Fibroblast of mammary gland (primary cell): Measurements from ENCODE around the gene THSD7B.
A peak's percentile ranks its signal among the peaks of the same experiment; 100 is the strongest.

Source experiments
- DNase-seq: peaks from one replicate; pipeline ENCODE4 v3.0.0-alpha.2; 2010; ENCODE audit warnings: low read depth
- H3K4me3 ChIP-seq: 2 replicates; pipeline ENCODE4 v1.5.1; 2011; ENCODE audit warnings: low read depth, mild to moderate bottlenecking, low read length, moderate library complexity; ENCODE audit not compliant: control insufficient read depth
- CTCF ChIP-seq: conservative IDR thresholded peaks from 2 replicates; pipeline ENCODE4 v1.5.1; 2011; ENCODE audit warnings: low read depth, low read length, inconsistent platforms; ENCODE audit not compliant: control insufficient read depth, insufficient read depth

Gene THSD7B

GRCh38 chr2:137115081-137115794, 349.9 kb downstream of the THSD7B start:
- DNase-seq = no peak
- no peak for TF ChIP-seq CTCF
- H3K4me3 ChIP-seq = no peak overlapping the region

GRCh38 chr2:137115795-137116089, 350.4 kb downstream of the THSD7B start:
- H3K4me3 ChIP-seq = no peak overlapping the region
- DNase-seq = no peak
- no peak for TF ChIP-seq CTCF

GRCh38 chr2:137117385-137117784, 352.0 kb downstream of the THSD7B start:
- no peak for TF ChIP-seq CTCF
- DNase-seq = no peak
- H3K4me3 ChIP-seq = no peak overlapping the region

- no peak for DNase-seq
- TF ChIP-seq CTCF = no peak
- no peak overlapping the region for H3K4me3 ChIP-seq
Measured at GRCh38 chr2:137118140-137118539, 352.8 kb downstream of the THSD7B start.

- DNase-seq = peak; percentile 11
- no peak overlapping the region for H3K4me3 ChIP-seq
- TF ChIP-seq CTCF = no peak
Measured at GRCh38 chr2:137123226-137123625, 357.9 kb downstream of the THSD7B start.

- TF ChIP-seq CTCF = no peak
- DNase-seq = no peak
- H3K4me3 ChIP-seq = no peak overlapping the region
Measured at GRCh38 chr2:137133225-137133624, 367.9 kb downstream of the THSD7B start.

GRCh38 chr2:137138263-137138662, 372.9 kb downstream of the THSD7B start:
- DNase-seq = no peak
- TF ChIP-seq CTCF = no peak
- no peak overlapping the region for H3K4me3 ChIP-seq
